ENCODE measurements around the gene NCK2.

Gene NCK2

DNA sequence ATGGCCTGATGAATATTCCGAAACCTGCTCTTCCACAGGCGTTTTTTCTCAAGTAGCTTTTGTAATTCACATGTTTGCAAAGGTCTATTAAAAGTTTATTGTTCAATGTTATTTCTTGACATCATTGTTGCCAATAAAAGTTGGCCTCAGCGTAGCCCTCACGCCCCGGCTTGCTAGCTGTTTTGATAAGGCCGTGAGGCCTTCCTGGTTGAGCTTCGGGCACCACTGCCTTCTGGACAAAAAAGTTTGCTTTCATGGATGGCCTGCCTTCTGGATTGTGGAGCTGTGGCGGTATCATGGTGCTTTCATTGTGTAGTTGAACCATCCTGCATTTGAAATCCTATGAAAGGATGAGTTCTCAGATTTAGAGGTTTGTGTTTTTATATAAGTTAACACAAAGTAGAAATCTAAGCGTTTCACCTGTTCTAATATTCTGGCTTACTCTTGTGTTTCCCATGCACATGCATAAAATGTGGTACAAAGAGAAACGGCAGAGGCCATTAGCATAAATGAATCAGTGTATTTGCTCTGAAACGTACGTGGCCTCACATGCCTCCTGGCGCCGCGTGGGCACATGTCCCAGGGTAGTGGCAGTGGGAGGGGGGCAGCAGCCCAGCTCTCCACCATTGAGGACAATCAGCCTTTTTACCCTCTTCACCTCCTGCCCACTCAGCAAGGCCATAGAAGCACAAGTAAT, 134.5 kb downstream of the NCK2 start:
- H3K36me3 ChIP-seq: peaks cover 8 to 21% (median 18%) of the 10 kb centered on the region in 3 donors
- no peak for DNase-seq
- intact Hi-C loops (cut with DNase I; ENCODE audit: low total_unique reads): no loop called here
- H3K4me1 ChIP-seq: peaks cover 0 to 25% (median 9%) of the 10 kb centered on the region in 4 donors
- no peaks in the 10 kb centered on the region for H3K27me3 ChIP-seq
- no peaks in the 10 kb centered on the region for H3K9me3 ChIP-seq
- no peak overlapping the region for H3K27ac ChIP-seq
- no peak overlapping the region for H3K4me3 ChIP-seq
- TF ChIP-seq, protein P1, sequence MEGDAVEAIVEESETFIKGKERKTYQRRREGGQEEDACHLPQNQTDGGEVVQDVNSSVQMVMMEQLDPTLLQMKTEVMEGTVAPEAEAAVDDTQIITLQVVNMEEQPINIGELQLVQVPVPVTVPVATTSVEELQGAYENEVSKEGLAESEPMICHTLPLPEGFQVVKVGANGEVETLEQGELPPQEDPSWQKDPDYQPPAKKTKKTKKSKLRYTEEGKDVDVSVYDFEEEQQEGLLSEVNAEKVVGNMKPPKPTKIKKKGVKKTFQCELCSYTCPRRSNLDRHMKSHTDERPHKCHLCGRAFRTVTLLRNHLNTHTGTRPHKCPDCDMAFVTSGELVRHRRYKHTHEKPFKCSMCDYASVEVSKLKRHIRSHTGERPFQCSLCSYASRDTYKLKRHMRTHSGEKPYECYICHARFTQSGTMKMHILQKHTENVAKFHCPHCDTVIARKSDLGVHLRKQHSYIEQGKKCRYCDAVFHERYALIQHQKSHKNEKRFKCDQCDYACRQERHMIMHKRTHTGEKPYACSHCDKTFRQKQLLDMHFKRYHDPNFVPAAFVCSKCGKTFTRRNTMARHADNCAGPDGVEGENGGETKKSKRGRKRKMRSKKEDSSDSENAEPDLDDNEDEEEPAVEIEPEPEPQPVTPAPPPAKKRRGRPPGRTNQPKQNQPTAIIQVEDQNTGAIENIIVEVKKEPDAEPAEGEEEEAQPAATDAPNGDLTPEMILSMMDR (IDR thresholded peaks at IDR 0.05): no peak

DNA sequence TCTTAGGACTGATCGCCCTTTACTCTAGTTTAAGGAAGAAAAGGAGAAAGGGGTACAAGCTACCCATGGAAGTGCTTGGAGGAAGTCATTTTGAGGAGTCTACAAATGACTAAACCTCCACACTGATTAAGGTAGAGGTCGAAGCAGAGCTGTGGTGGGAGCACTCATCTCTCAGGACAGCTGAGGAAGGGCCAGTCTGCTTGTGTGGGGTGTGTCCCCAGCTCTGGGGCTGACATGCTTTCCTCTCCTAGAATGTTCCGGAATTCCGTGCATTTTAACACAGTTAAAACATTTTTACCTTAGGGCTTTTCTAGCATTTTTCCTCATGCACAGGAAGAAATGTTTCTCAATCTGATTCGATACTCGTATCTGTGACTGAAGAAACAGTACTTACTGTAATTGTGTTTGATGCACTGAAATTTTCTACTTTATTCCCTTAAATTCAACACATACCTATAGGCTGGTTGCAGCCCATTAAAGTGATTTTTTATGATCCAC, 135.1 kb downstream of the NCK2 start:
- no peak for DNase-seq
- Histone ChIP-seq H3K27ac (no peak overlapping the region), H3K36me3 (peaks cover 8 to 21% (median 18%) of the 10 kb centered on the region in 3 donors), H3K4me3 (no peak overlapping the region), H3K4me1 (peaks cover 0 to 31% (median 14%) of the 10 kb centered on the region in 4 donors), H3K9me3 (no peaks in the 10 kb centered on the region), H3K27me3 (no peaks in the 10 kb centered on the region)
- TF ChIP-seq, protein P1 (IDR thresholded peaks at IDR 0.05): no peak
- intact Hi-C loops (cut with DNase I; ENCODE audit: low total_unique reads): no loop called here

DNA sequence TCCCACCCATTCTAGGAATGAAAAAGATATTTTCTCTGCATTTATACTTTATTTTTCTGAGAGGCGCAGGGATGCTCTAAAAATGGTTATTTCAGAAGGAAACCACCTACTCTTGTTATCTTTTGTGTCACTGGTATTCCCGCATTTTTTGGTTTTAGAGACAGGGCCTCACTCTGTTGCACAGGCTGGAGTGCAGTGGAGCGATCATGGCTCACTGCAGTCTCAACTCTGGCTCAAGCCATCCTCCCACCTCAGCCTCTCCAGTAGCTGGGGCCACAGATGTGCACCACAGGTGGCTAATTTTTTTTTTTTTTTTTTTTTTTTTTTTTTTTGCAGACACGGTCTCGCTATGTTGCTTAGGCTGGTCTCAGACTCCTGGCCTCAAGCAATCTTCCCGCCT, 135.9 kb downstream of the NCK2 start:
- no peak for DNase-seq
- Histone ChIP-seq H3K4me3 (no peak overlapping the region), H3K9me3 (no peaks in the 10 kb centered on the region), H3K27me3 (no peaks in the 10 kb centered on the region), H3K27ac (no peak overlapping the region), H3K4me1 (peaks cover 0 to 38% (median 17%) of the 10 kb centered on the region in 4 donors), H3K36me3 (peaks cover 8 to 21% (median 18%) of the 10 kb centered on the region in 3 donors)
- intact Hi-C loops (cut with DNase I; ENCODE audit: low total_unique reads): no loop called here
- TF ChIP-seq, protein P1 (IDR thresholded peaks at IDR 0.05): no peak

DNA sequence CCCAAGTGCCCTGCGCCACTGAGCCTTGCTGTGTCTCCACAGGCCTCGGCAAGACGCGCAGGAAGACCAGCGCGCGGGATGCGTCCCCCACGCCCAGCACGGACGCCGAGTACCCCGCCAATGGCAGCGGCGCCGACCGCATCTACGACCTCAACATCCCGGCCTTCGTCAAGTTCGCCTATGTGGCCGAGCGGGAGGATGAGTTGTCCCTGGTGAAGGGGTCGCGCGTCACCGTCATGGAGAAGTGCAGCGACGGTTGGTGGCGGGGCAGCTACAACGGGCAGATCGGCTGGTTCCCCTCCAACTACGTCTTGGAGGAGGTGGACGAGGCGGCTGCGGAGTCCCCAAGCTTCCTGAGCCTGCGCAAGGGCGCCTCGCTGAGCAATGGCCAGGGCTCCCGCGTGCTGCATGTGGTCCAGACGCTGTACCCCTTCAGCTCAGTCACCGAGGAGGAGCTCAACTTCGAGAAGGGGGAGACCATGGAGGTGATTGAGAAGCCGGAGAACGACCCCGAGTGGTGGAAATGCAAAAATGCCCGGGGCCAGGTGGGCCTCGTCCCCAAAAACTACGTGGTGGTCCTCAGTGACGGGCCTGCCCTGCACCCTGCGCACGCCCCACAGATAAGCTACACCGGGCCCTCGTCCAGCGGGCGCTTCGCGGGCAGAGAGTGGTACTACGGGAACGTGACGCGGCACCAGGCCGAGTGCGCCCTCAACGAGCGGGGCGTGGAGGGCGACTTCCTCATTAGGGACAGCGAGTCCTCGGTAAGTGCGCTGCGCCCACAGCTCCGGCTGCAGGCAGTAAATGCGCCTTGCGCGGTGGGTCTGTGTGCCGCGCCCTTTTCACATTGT, 136.8 kb downstream of the NCK2 start:
- no peak overlapping the region for H3K4me3 ChIP-seq
- no peaks in the 10 kb centered on the region for H3K9me3 ChIP-seq
- TF ChIP-seq, protein P1 (IDR thresholded peaks at IDR 0.05): no peak
- no peaks in the 10 kb centered on the region for H3K27me3 ChIP-seq
- no peak for DNase-seq
- intact Hi-C loops (cut with DNase I; ENCODE audit: low total_unique reads): no loop called here
- H3K36me3 ChIP-seq: peaks cover 8 to 21% (median 18%) of the 10 kb centered on the region in 3 donors
- peaks cover 0 to 47% (median 23%) of the 10 kb centered on the region in 4 donors for H3K4me1 ChIP-seq
- no peak overlapping the region for H3K27ac ChIP-seq

DNA sequence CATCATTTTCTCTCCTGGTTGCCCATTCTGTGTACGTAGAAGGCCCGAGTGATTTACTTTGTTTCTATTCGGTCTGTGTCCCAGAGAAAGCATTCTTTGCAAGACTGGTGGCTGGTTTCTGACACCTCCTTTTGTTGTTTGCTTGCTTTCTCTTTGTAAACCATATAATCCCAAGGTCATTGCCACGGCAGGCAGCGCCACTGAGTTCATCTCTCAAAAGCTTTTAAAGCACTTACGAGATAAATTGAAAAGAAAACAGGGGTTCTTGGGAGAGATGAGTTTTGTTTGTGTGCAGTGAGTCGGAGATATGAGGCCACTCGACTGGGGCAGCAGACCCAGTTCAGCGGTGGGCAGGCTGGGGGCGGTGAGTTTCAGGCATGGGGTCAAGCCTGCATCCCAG, 137.6 kb downstream of the NCK2 start:
- no peak overlapping the region for H3K27ac ChIP-seq
- H3K4me3 ChIP-seq: no peak overlapping the region
- no peaks in the 10 kb centered on the region for H3K27me3 ChIP-seq
- peaks cover 0 to 56% (median 29%) of the 10 kb centered on the region in 4 donors for H3K4me1 ChIP-seq
- no peak for DNase-seq
- intact Hi-C loops (cut with DNase I; ENCODE audit: low total_unique reads): no loop called here
- TF ChIP-seq, protein P1 (IDR thresholded peaks at IDR 0.05): no peak
- no peaks in the 10 kb centered on the region for H3K9me3 ChIP-seq
- peaks cover 8 to 21% (median 18%) of the 10 kb centered on the region in 3 donors for H3K36me3 ChIP-seq

All from tibial artery (tissue), 4 donors.